DMS 273 (cell line): ENCODE results near the gene MYADM.
"Not testable (repeated sequence)": the region's sequence is repeated elsewhere in the genome, so short reads cannot be mapped to it uniquely, and the experiment has no call there.

ENCODE experiments used
- DNase-seq: peaks from one replicate; lab custom pipeline; 2025; ENCODE audit not compliant: unreplicated experiment; lab: John Stamatoyannopoulos, UW

Gene MYADM

DNA sequence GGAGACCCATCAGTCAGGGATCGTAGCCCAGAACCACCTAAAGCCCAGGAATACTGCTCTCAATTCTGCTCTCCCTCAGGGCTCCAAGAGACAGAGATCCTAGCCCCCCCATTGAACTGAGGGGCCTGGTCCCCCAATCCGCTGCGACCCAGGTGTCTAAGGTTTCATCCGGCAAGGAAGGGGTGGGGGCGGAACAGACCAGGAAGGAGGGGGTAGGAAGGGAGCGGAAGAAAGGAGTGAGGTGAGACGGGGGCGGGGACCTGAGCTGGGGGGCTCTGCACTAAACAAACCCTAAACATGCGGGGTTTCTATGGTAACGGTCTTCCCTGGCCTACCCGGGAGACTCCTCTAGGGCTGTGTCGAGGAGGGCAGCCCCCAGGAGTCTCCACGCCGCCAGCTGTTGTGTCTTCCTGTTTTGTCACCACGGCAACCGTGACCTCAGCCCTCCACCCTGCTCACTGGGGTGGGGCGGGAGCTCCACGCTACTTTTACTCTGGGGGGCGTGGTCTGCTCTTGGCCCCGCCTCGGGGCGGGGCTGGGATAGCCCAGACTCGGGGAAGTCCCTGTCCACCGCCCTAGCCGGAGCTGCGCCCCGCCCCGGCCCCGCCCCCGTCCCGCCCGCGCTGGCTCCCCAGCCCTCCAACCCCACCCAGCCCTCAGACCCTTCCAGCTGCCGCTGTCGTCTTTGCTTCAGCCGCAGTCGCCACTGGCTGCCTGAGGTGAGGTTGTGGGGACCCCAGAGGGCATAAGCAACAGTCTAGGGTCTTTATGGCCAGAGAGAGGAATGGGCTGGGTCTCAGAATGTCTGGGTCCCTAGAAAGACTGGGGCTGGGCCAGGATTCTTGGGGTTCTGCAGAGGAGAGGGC lies at the start of gene MYADM:
Gene MYADM (plus strand): TSS at position 659 of the 866 bp plus-strand sequence. CDS start 5,647 bp downstream, outside the sequence.
- DNase-seq, result peak; percentile 88

GRCh38 chr19:53818756-53819155 lies 48.9 kb upstream of the MYADM start:
- no peak for DNase-seq

GRCh38 chr19:53819861-53820260 lies 47.8 kb upstream of the MYADM start:
- DNase-seq, result no peak

- no peak for DNase-seq
These were observed 44.1 kb upstream of the MYADM start for GRCh38 chr19:53823380-53824120.

- no peak for DNase-seq
These were observed 43.5 kb upstream of the MYADM start, which contains the start of gene NLRP12 for GRCh38 chr19:53824134-53824611. NLRP12 (minus strand) TSS chr19:53824314; CDS start chr19:53824174, 140 bp downstream.

GRCh38 chr19:53826876-53827275 lies 40.8 kb upstream of the MYADM start:
- no peak for DNase-seq

DNA sequence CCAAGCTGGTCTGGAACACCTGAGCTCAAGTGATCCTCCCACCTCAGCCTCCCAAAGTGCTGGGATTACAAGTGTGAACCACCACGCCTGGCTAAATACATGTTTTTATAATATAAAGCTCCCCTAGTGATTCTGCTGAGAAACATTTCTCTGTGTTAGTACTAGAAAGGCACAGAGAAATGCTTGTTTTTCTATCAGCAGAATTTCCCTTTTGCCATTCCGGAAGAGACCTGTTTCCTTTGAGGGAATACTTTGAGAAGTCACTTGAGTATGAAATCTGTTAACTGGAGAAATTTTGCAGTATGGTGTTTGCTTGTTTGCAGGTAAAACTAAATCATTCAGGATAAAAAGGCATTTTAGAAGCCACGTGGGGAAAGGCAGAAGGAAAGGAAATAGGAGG lies 39.2 kb upstream of the MYADM start:
- DNase-seq, result no peak

DNA sequence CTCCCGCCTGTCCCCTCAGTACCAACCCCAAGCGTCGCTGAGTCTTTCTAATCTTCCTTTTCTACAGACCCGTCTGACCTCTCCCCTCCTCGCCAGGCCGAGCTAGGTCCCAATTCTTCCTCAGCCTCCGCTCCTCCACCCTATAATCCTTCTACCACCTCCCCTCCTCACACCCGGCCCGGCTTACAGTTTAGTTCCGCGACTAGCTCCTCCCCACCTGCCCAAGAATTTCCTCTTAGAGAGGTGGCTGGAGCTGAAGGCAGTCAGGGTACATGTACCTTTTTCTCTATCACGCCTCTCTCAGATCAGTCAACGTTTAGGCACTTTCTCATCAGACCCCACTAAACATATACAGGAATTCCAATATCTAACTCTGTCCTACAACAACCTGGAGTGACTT lies 34.8 kb upstream of the MYADM start:
- DNase-seq, result not testable (repeated sequence)

GRCh38 chr19:53838446-53838845 lies 29.2 kb upstream of the MYADM start:
- not testable (repeated sequence) for DNase-seq

DNA sequence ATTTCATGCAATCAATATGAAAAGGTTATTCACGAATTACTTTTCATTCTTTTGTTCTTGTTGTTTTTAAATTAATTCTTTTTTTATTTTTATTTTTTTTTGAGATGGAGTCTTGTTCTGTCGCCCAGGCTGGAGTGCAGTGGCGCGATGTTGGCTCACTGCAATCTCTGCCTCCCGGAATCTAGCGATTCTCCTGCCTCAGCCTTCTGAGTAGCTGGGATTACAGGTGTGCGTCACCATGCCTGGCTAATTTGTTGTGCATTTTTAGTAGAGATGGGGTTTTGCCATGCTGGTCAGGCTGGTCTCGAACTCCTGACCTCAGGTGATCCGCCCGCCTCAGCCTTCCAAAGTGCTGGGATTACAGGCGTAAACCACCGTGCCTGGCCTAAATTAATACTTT lies 27.4 kb upstream of the MYADM start:
- DNase-seq, result not testable (repeated sequence)

GRCh38 chr19:53840914-53841313 lies 26.8 kb upstream of the MYADM start:
- DNase-seq, result not testable (repeated sequence)

GRCh38 chr19:53844849-53845246 lies 22.8 kb upstream of the MYADM start:
- no peak for DNase-seq

- DNase-seq, result no peak
These were observed 20.1 kb upstream of the MYADM start for GRCh38 chr19:53847555-53847954.

DNA sequence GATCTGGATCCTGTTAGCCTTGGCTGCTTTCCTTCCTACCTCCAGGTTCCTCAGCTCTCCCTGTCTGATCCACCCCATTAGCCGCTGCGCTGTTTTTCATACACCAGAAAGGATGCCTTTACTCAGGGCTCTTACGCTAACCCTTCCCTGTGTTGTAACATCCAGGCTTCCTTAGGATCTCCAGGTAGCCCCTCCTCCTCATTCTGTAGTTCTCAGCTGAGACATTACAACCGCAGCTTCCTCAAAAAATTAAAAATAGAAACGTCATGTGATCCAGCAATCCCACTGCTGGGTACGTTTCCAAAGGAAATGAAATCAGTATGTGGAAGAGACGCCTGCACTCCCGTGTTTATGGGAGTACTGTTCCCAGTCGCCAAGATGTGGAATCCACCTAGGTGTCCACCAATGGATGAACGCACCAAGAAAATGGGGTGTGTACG lies 18.4 kb upstream of the MYADM start:
- DNase-seq, result no peak

- no peak for DNase-seq
These were observed 14.0 kb upstream of the MYADM start for GRCh38 chr19:53853707-53854106.

DNA sequence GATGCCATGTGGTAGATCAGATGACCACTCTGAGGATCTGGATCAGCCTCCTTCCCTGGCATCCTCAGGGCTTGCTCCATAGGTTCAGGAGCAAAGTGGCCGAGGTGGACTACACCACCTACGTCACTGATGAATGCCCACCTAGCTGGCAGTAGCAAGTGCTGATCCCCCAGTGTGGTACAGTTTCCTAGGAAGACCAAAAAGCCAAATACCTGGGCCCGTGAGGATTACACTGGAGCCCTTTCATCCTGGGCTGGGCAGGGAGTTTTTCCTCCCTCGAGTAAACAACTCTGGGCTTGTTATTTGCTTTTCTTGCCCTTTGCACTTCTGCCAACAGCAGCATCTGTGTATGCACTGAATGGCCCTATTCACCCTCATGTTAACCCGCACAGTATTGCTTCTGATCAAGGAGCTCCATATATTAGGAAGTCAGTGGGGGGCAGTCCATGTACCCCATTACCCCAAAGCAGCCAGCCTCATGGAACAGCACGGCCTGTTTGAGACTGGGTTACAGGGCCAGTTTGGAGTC lies 3.3 kb upstream of the MYADM start:
- no peak for DNase-seq

DNA sequence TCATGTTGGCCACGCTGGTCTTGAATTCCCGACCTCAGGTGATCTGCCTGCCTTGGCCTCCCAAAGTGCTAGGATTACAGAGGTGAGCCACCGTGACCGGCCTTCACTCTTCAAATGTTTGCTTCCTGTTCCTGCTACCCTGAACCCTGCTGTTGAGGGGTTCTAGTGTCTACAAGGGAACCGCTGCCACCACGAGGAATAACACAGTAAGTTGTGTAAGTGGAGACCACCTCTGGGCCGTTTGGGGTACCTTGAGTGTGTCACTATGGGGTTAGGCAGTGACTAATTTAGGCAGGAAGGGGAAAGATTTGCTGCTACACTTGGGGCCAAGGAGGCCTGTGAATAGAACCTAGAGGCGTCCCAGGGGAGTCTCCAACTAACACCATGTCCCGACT lies 2.2 kb upstream of the MYADM start:
- DNase-seq, result no peak

DNA sequence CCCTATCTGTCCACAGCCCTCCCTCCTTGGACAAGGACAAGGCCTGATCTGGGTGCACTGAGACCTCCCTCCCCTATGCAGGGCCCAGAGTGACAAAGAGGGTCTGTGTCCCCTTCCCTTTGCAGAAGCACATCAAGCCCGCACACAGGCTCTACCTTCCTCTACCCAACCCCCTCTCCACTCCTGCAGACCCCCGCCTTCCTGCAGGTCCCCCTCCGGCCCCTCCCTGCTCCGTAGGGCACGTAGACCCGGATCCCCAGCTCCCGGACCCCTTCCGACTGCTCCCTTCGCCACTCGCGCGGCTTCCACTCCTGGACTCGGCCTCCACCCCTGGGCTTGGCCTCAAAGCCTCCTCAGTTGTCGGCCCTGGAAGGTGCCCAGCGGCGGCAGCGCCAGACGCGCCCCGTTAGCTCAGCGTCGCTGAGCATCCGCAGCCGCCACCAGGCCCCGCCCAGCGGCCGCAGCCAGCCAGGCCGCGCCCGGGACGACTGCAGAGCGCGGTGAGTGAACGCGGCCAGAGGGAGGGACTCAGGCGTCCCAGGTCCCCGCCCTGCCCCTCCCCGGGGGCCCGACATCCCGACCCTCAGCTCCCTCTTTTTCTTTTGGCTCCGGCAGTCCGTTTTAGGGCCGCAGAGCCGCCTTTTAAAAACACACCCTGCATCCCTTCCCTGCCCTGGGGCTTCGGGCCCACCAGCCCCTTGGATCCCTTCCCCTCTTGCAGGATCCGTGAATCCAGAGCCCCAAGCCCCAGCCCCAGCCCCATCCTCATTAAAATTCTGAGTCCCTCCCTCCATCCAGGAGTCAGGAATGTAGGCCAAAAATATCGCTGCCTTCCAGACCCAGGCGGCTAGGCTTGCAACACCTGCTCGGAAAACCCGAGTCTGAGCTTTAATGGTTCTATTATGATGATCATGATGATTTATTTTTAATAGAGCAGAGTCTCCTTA lies 1.5 kb upstream of the MYADM start:
- peak; percentile 46 for DNase-seq

GRCh38 chr19:53866865-53867224 lies 838 bp upstream of the MYADM start:
- no peak for DNase-seq

GRCh38 chr19:53868091-53868891 lies 608 bp downstream of the MYADM start:
- no peak for DNase-seq
